HepG2 (cell line): ENCODE results near the gene OAF. TPM values are rescaled to one million over a fixed set of nuclear protein-coding genes. Genes with fewer than 3 reads are reported as not detected.
A peak's percentile ranks its signal among the peaks of the same experiment; 100 is the strongest.

Source experiments
- BATF2 ChIP-seq: sonication (generic); formaldehyde crosslinking; IDR thresholded peaks from 2 replicates; pipeline ENCODE4 v1.8.0; 2022; ENCODE audit warnings: mild to moderate bottlenecking, missing genetic modification reagents, moderate library complexity
- BCLAF1 ChIP-seq: fragments of 450-650 bp; IDR thresholded peaks from 2 replicates; pipeline ENCODE4 v1.6.1; 2017; ENCODE audit warnings: mild to moderate bottlenecking
- KDM1A ChIP-seq: IDR thresholded peaks from 2 replicates; pipeline ENCODE4 v1.6.1; 2016; ENCODE audit warnings: missing compliant biosample characterization
- MBNL3 ChIP-seq: fragments of 250-450 bp; sonication (Bioruptor Pico); conservative IDR thresholded peaks from 2 replicates; pipeline ENCODE4 v1.8.0; 2022; ENCODE audit warnings: mild to moderate bottlenecking, inconsistent platforms
- MEIS1 ChIP-seq: sonication (generic); formaldehyde crosslinking; IDR thresholded peaks from 2 replicates; pipeline ENCODE4 v1.9.0; 2021; ENCODE audit warnings: mild to moderate bottlenecking, missing genetic modification reagents, moderate library complexity, borderline replicate concordance
- MTF1 ChIP-seq: sonication (generic); formaldehyde crosslinking; IDR thresholded peaks from 2 replicates; pipeline ENCODE4 v1.5.0; 2020; ENCODE audit warnings: missing genetic modification reagents
- PCBP1 ChIP-seq: fragments of 200-400 bp; formaldehyde crosslinking; IDR thresholded peaks from 2 replicates; pipeline ENCODE4 v1.6.1; 2017; ENCODE audit warnings: mild to moderate bottlenecking, low read depth, low read length, borderline replicate concordance
- PRPF4 ChIP-seq: fragments of 200-400 bp; formaldehyde crosslinking; IDR thresholded peaks from 2 replicates; pipeline ENCODE4 v1.6.1; 2016; ENCODE audit warnings: low read length, low read depth; ENCODE audit not compliant: poor library complexity, severe bottlenecking
- RARA ChIP-seq: IDR thresholded peaks from 2 replicates; pipeline ENCODE4 v1.6.1; 2016; ENCODE audit warnings: missing genetic modification reagents, missing compliant biosample characterization
- REL ChIP-seq: sonication (generic); formaldehyde crosslinking; conservative IDR thresholded peaks from 2 replicates; pipeline ENCODE4 v1.8.0; 2022; ENCODE audit warnings: mild to moderate bottlenecking, missing genetic modification reagents, moderate library complexity
- SMARCC2 ChIP-seq: fragments of 450-650 bp; IDR thresholded peaks from 2 replicates; pipeline ENCODE4 v1.6.1; 2017; ENCODE audit warnings: antibody characterized with exemption, mild to moderate bottlenecking
- ZBTB40 ChIP-seq, 2 experiments: fragments of 450-650 bp in 1 of 2; sonication (generic) in 1 of 2; formaldehyde crosslinking in 1 of 2; IDR thresholded peaks; 2 replicates each; pipeline versions ENCODE4 v1.6.1 to v1.8.0; 2016 to 2022; ENCODE audit warnings: antibody characterized with exemption in 1 of 2, mild to moderate bottlenecking in 1 of 2, missing genetic modification reagents in 1 of 2
- ZNF503 ChIP-seq: sonication (generic); formaldehyde crosslinking; IDR thresholded peaks from 2 replicates; pipeline ENCODE4 v1.4.0; 2020; ENCODE audit warnings: missing genetic modification reagents
- ZNF768 ChIP-seq: sonication (generic); formaldehyde crosslinking; IDR thresholded peaks from 2 replicates; pipeline ENCODE4 v1.4.0; 2020; ENCODE audit warnings: missing genetic modification reagents
- polyA plus RNA-seq, 8 experiments: library from polyadenylated mRNA; depleted of rRNA in 3 of 8; stranded (reverse) in 7 of 8; unstranded in 1 of 8; fragments of >200 nt; fragmentation: Illumina TruSeq in 4 of 8; extraction: Trizol in 4 of 8; gene quantifications; 2 replicates each; pipeline versions ENCODE4 v1.2.1 to v1.2.3, GENCODE V29; 2011 to 2016; ENCODE audit warnings: low read depth in 4 of 8, missing spikeins in 1 of 8, mixed read lengths in 1 of 8; ENCODE audit not compliant: insufficient read depth in 1 of 8
- total RNA-seq, 5 experiments: library from RNA; depleted of rRNA; stranded (reverse); fragments of >200 nt; fragmentation: Illumina TruSeq; extraction: Trizol; gene quantifications; 2 replicates each; pipeline ENCODE4 v1.2.3, GENCODE V29; 2016; ENCODE audit warnings: low read depth in 1 of 5

Gene OAF
- total and polyA plus RNA-seq, 2 of the 13 experiments (the other 11 are each of a cell fraction or from before 2014, with no cell fraction given), result 63.7 to 94.6 TPM

- TF ChIP-seq BCLAF1 (no peak), ZNF503 (no peak), RARA (CRISPR knock-in tag) (no peak), MEIS1 (CRISPR knock-in tag) (no peak), SMARCC2 (no peak), KDM1A (CRISPR knock-in tag) (no peak), PCBP1 (no peak), MTF1 (CRISPR knock-in tag) (no peak), BATF2 (CRISPR knock-in tag) (no peak), ZNF768 (no peak; the same call in 1 of the 2 replicates), ZBTB40 (IDR thresholded peaks at IDR 0.05) (no peak), ZBTB40 (CRISPR knock-in tag; IDR thresholded peaks at IDR 0.05) (no peak), PRPF4 (no peak), REL (CRISPR knock-in tag) (0 out of 2 replicates have a peak, but pooled peaks have one; percentile 20), MBNL3 (CRISPR knock-in tag) (no peak)
These were observed 41.7 kb upstream of the OAF start (continued) for GRCh38 chr11:120168960-120169681.
